GM12878 (cell line): ENCODE results near the gene SLC2A3. TPM values are rescaled to one million over a fixed set of nuclear protein-coding genes. Genes with fewer than 3 reads are reported as not detected.
A peak's percentile ranks its signal among the peaks of the same experiment; 100 is the strongest.
"Not testable (repeated sequence)": the region's sequence is repeated elsewhere in the genome, so short reads cannot be mapped to it uniquely, and the experiment has no call there.

Experiments used
- ATAC-seq: fragments of 200-7000 bp; cut with Tn5 transposase; 3 replicates; pipeline ENCODE4 v1.9.1; 2020; ENCODE audit warnings: mild to moderate bottlenecking, moderate library complexity
- BruUV-seq: library from RNA; stranded (reverse); fragments of 400-500 nt; replicated peaks from 2 replicates; lab custom pipeline; 2021; lab: Mats Ljungman, UMichigan
- CTCF ChIA-PET: fragments of 300-600 bp; sonication (Branson Sonifier 250); formaldehyde crosslinking; extraction: SDS; loops from one replicate; lab custom pipeline; 2021; ENCODE audit warnings: inconsistent platforms; lab: Yijun Ruan, JAX
- POLR2A ChIA-PET: fragments of 350-600 bp; formaldehyde crosslinking; extraction: SDS; loops from one replicate; lab custom pipeline; 2021; ENCODE audit warnings: inconsistent platforms; lab: Charles Lee
- RAD21 ChIA-PET: fragments of 300-600 bp; sonication (Branson Sonifier 250); formaldehyde crosslinking; loops from one replicate; lab custom pipeline; 2023; ENCODE audit warnings: antibody characterized with exemption; ENCODE audit not compliant: unreplicated experiment; lab: Charles Lee
- SMC1A ChIA-PET: fragments of 300-600 bp; sonication (Branson Sonifier 250); formaldehyde crosslinking; loops from one replicate; lab custom pipeline; 2023; ENCODE audit not compliant: unreplicated experiment, uncharacterized antibody; lab: Charles Lee
- DNase-seq: peaks from one replicate; pipeline ENCODE4 v3.0.0-alpha.2; 2011; ENCODE audit warnings: low read depth, low spot score
- FAIRE-seq: peaks from 3 replicates; lab custom pipeline; 2011; peaks lifted over from hg19 to GRCh38; lab: Jason Lieb, UNC
- H2AFZ ChIP-seq: 2 replicates; pipeline ENCODE4 v1.6.0; 2011; ENCODE audit warnings: low read depth, low read length, control low read depth; ENCODE audit not compliant: control insufficient read depth
- H3K27ac ChIP-seq: 2 replicates; pipeline ENCODE4 v1.5.1; 2011; ENCODE audit warnings: control low read depth; ENCODE audit not compliant: control insufficient read depth, insufficient read depth
- H3K27me3 ChIP-seq, 2 experiments: replicated peaks in 1 of 2; 2 replicates each; pipeline versions ENCODE4 v1.6.0 to v1.6.1; 2011; ENCODE audit warnings: low read length in 1 of 2; ENCODE audit not compliant: control insufficient read depth in 2 of 2, insufficient read depth in 2 of 2
- H3K36me3 ChIP-seq, 2 experiments: 2 replicates each; pipeline ENCODE4 v1.5.1; 2011; ENCODE audit warnings: low read length in 1 of 2; ENCODE audit not compliant: control insufficient read depth in 2 of 2, insufficient read depth in 2 of 2
- H3K4me1 ChIP-seq: 2 replicates; pipeline ENCODE4 v1.6.1; 2011; ENCODE audit warnings: mild to moderate bottlenecking, low read length, moderate library complexity, mixed read lengths; ENCODE audit not compliant: control insufficient read depth, insufficient read depth
- H3K4me2 ChIP-seq: 2 replicates; pipeline ENCODE4 v1.6.0; 2011; ENCODE audit warnings: control low read depth; ENCODE audit not compliant: control insufficient read depth, insufficient read depth
- H3K4me3 ChIP-seq: fragments of 200-600 bp; sonication (generic); 2 replicates; pipeline ENCODE4 v1.5.1; 2016
- H3K79me2 ChIP-seq: 2 replicates; pipeline ENCODE4 v1.6.0; 2011; ENCODE audit warnings: low read length; ENCODE audit not compliant: control insufficient read depth, insufficient read depth
- H3K9ac ChIP-seq: 2 replicates; pipeline ENCODE4 v1.8.0; 2011; ENCODE audit warnings: low read length, control low read depth, mixed read lengths; ENCODE audit not compliant: control insufficient read depth, insufficient read depth
- H3K9me3 ChIP-seq: replicated peaks from 3 replicates; pipeline ENCODE4 v1.5.1; 2011; ENCODE audit warnings: mild to moderate bottlenecking, low read length; ENCODE audit not compliant: control insufficient read depth, insufficient read depth
- H4K20me1 ChIP-seq: 2 replicates; pipeline ENCODE4 v1.6.0; 2011; ENCODE audit not compliant: control insufficient read depth, insufficient read depth
- MYB ChIP-seq: fragments of 150-350 bp; IDR thresholded peaks from 2 replicates; pipeline ENCODE4 v1.6.1; 2014; ENCODE audit warnings: mild to moderate bottlenecking, low read depth, low read length, borderline replicate concordance
- NRF1 ChIP-seq: conservative IDR thresholded peaks from 2 replicates; pipeline ENCODE4 v1.6.1; 2011; ENCODE audit warnings: mild to moderate bottlenecking, low read depth, low read length, improper control_type of control experiment
- POLR2AphosphoS2 ChIP-seq: IDR thresholded peaks from 2 replicates; pipeline ENCODE4 v1.6.1; 2011; ENCODE audit warnings: low read depth, mild to moderate bottlenecking, low read length, improper control_type of control experiment, moderate library complexity
- SREBF2 ChIP-seq: IDR thresholded peaks from 2 replicates; pipeline ENCODE4 v1.6.1; 2012; ENCODE audit warnings: mild to moderate bottlenecking, low read length
- TCF7 ChIP-seq: IDR thresholded peaks from 2 replicates; pipeline ENCODE4 v1.6.1; 2014; ENCODE audit warnings: antibody characterized with exemption, borderline replicate concordance
- WRNIP1 ChIP-seq: IDR thresholded peaks from 2 replicates; pipeline ENCODE4 v1.6.1; 2011; ENCODE audit warnings: low read depth, low read length, improper control_type of control experiment, borderline replicate concordance
- WGBS: methylation state at CpG from one replicate; pipeline ENCODE4 v1.1.6; 2016; ENCODE audit warnings: low lambda C conversion rate; ENCODE audit not compliant: insufficient replicate concordance, insufficient coverage; ENCODE audit errors: missing lambda C conversion rate; 5-methylcytosine and 5-hydroxymethylcytosine counted together
- in situ Hi-C: fragments of 300-500 bp; cut with MboI; formaldehyde crosslinking; loops from 9 replicates; pipeline ENCODE4 v1.14.3; 2018; ENCODE audit warnings: mixed read lengths
- intact Hi-C: fragments of 100-400 bp; cut with micrococcal nuclease; formaldehyde crosslinking; loops from one replicate; pipeline ENCODE4 v1.14.2; 2022; ENCODE audit not compliant: unreplicated experiment
- polyA plus RNA-seq, 11 experiments: library from polyadenylated mRNA; depleted of rRNA in 4 of 11; unstranded in 6 of 11; stranded (reverse) in 5 of 11; fragments of >200 nt; fragmentation: Nextera tagmentation in 4 of 11; fragmentation: Illumina TruSeq in 1 of 11; extraction: Ambion mirVana in 4 of 11; extraction: Trizol in 1 of 11; gene quantifications; 1 replicate in 1 of 11; 2 replicates in 10 of 11; pipeline versions ENCODE4 v1.2.1 to v1.2.3, GENCODE V29; 2011 to 2016; ENCODE audit warnings: inconsistent platforms in 2 of 11, missing spikeins in 2 of 11, low read depth in 1 of 11
- total RNA-seq, 4 experiments: library from RNA; depleted of rRNA in 3 of 4; stranded (reverse); fragments of >200 nt in 3 of 4; fragmentation: Illumina TruSeq in 1 of 4; extraction: Trizol in 1 of 4; gene quantifications; 2 replicates each; pipeline versions ENCODE4 v1.2.1 to v1.2.3, GENCODE V29; 2013 to 2021

SLC2A3 gene
- total and polyA plus RNA-seq, 10 of the 15 experiments (the other 5 are each of a cell fraction or from before 2014, with no cell fraction given), result 6.5 to 66.3 (median 11.2) TPM

GRCh38 chr12:7923241-7924236 lies 12.4 kb downstream of the SLC2A3 start:
- in situ Hi-C loops, result no loop called here
- Histone ChIP-seq H3K9me3 (no peaks in the 10 kb centered on the region), H3K9ac (no peak overlapping the region), H3K27me3 (no peaks in the 10 kb centered on the region), H3K4me2 (no peak overlapping the region), H4K20me1 (no peaks in the 10 kb centered on the region), H3K4me1 (no peaks in the 10 kb centered on the region), H3K27ac (no peak overlapping the region), H3K4me3 (no peak overlapping the region), H3K36me3 (peaks cover 0 to 34% of the 10 kb centered on the region in 2 experiments; a peak in 2 of 4 replicates), H2AFZ (no peak overlapping the region), H3K79me2 (no peaks in the 10 kb centered on the region)
- intact Hi-C loops, result no loop called here
- ChIA-PET RAD21 (interaction anchor here (1.1 kb wide), 1 partner anchor 10 kb away, joined by 4 read pairs; no protein-coding TSS in a partner anchor), CTCF (interaction anchor here (6.7 kb wide), 1 partner anchor 9 kb away, joined by 31 read pairs; no protein-coding TSS in a partner anchor), POLR2A (interaction anchor here (0.5 kb wide), 1 partner anchor 65 kb away, joined by 3 read pairs; no protein-coding TSS in a partner anchor), SMC1A (interaction anchor here (0.6 to 0.8 kb wide), 2 partner anchors 10 to 154 kb away, joined by 3 read pairs; no protein-coding TSS in a partner anchor)
- FAIRE-seq (no peak), DNase-seq (no peak), ATAC-seq (no peak)
- TF ChIP-seq TCF7 (no peak), WRNIP1 (no peak), SREBF2 (no peak), POLR2AphosphoS2 (peak; percentile 9; the same call in 1 of the 2 replicates), MYB (no peak), NRF1 (no peak)
- WGBS, result 98% methylated on average over 13 of the region's 15 CpGs
- BruUV-seq, result no TSS peak

GRCh38 chr12:7921181-7921580 lies 14.8 kb downstream of the SLC2A3 start:
- ATAC-seq, H3K4me2 ChIP-seq, H3K79me2 ChIP-seq, DNase-seq, H2AFZ ChIP-seq, H3K27me3 ChIP-seq, H3K4me1 ChIP-seq, POLR2A ChIA-PET, BruUV-seq, H3K4me3 ChIP-seq, in situ Hi-C loops, intact Hi-C loops, FAIRE-seq, H3K9me3 ChIP-seq, RAD21 ChIA-PET, SMC1A ChIA-PET, H3K27ac ChIP-seq, H3K9ac ChIP-seq, H4K20me1 ChIP-seq: not testable (repeated sequence)
- WGBS, result 66% methylated on average over 12 of the region's 12 CpGs
- peaks cover 0 to 22% of the 10 kb centered on the region in 2 experiments; a peak in 2 of 4 replicates for H3K36me3 ChIP-seq
- CTCF ChIA-PET, result interaction anchor here (6.7 kb wide), 1 partner anchor 12 kb away, joined by 31 read pairs; no protein-coding TSS in a partner anchor

- ChIA-PET RAD21 (interaction anchor here (1.2 kb wide), 1 partner anchor 15 kb away, joined by 7 read pairs; no protein-coding TSS in a partner anchor), CTCF (interaction anchor here (0.6 to 6.7 kb wide), 4 partner anchors 13 to 241 kb away, joined by 3 to 31 read pairs (median 4); no protein-coding TSS in a partner anchor)
Measured at GRCh38 chr12:7918268-7918590, 17.8 kb downstream of the SLC2A3 start.

More at GRCh38 chr12:7918268-7918590, 17.8 kb downstream of the SLC2A3 start:
- POLR2A ChIA-PET, H3K9me3 ChIP-seq, H2AFZ ChIP-seq, in situ Hi-C loops, H3K4me2 ChIP-seq, H3K4me1 ChIP-seq, H3K27ac ChIP-seq, intact Hi-C loops, ATAC-seq, H3K27me3 ChIP-seq, H4K20me1 ChIP-seq, DNase-seq, FAIRE-seq, BruUV-seq, H3K9ac ChIP-seq, H3K79me2 ChIP-seq, H3K4me3 ChIP-seq: not testable (repeated sequence)
- peaks cover 0 to 12% of the 10 kb centered on the region in 2 experiments; a peak in 2 of 4 replicates for H3K36me3 ChIP-seq
- SMC1A ChIA-PET, result interaction anchor here (0.6 to 1.4 kb wide), 3 partner anchors 11 to 16 kb away, joined by 3 to 4 read pairs (median 3); no protein-coding TSS in a partner anchor
- WGBS, result 79% methylated on average over 7 of the region's 7 CpGs
